ENCODE data around the gene MED27. TPM values are rescaled to one million over a fixed set of nuclear protein-coding genes. Genes with fewer than 3 reads are reported as not detected.
A peak's percentile ranks its signal among the peaks of the same experiment; 100 is the strongest.

Gene MED27
- total and polyA plus RNA-seq, 9 of the 15 experiments (the other 6 are each of a cell fraction or from before 2014, with no cell fraction given): 24.4 to 91.0 (median 36.1) TPM

GRCh38 chr9:131873335-131873734 lies 206.3 kb downstream of the MED27 start:
- Histone ChIP-seq H3K9me1 (ENCODE audit: control insufficient read depth, insufficient read depth, low read length) (no peaks in the 10 kb centered on the region), H3K36me3 (ENCODE audit: control insufficient read depth, insufficient read depth, low read length) (no peaks in the 10 kb centered on the region), H3K9ac (ENCODE audit: insufficient read depth in 1 of 2, low read depth in 2 of 2, low read length in 2 of 2) (no peak overlapping the region), H4K20me1 (replicated peaks; ENCODE audit: control insufficient read depth, insufficient read depth, low read length) (peaks cover 3% of the 10 kb centered on the region; the same call in 1 of the 2 replicates), H3K4me3 (no peak overlapping the region), H2AFZ (ENCODE audit: low read depth, low read length) (no peak overlapping the region), H3K9me3 (replicated peaks; ENCODE audit: control insufficient read depth, insufficient read depth, low read depth, low read length) (no peaks in the 10 kb centered on the region), H3K4me1 (replicated peaks in 1 of 2; ENCODE audit: control insufficient read depth in 2 of 2, insufficient read depth in 2 of 2, low read length in 2 of 2) (peaks cover 0 to 4% of the 10 kb centered on the region in 2 experiments; a peak in 1 of 5 replicates), H3K79me2 (ENCODE audit: control insufficient read depth, insufficient read depth, low read length) (no peaks in the 10 kb centered on the region), H3K4me2 (ENCODE audit: insufficient read depth, low read length) (no peak overlapping the region), H3K27ac (ENCODE audit: extremely low read depth, low read depth, low read length) (no peak overlapping the region), H3K27me3 (ENCODE audit: control insufficient read depth in 2 of 2, insufficient read depth in 2 of 2, low read length in 2 of 2) (no peaks in the 10 kb centered on the region)
- in situ Hi-C loops (cut with MboI): no loop called here
- intact Hi-C loops (cut with micrococcal nuclease): no loop called here
- ATAC-seq (no peak), DNase-seq (ENCODE audit: extremely low read depth in 1 of 4, low spot score in 3 of 4) (no peak), FAIRE-seq (no peak)
- WGBS (ENCODE audit: insufficient coverage, low coverage, missing lambda C conversion rate): 74% methylated on average over 9 of the region's 9 CpGs
- no TSS peak for BruUV-seq (replicated peaks)
- TF ChIP-seq CTBP1 (IDR thresholded peaks at IDR 0.05; ENCODE audit: borderline replicate concordance) (no peak), ZEB2 (IDR thresholded peaks at IDR 0.05) (no peak), ZNF431 (CRISPR knock-in tag; IDR thresholded peaks at IDR 0.05) (no peak), SREBF1 (IDR thresholded peaks at IDR 0.05; ENCODE audit: borderline replicate concordance, low read depth, low read length) (no peak), JUNB (CRISPR knock-in tag; conservative IDR thresholded peaks at IDR 0.05) (no peak)
- ChIA-PET POLR2A (interaction anchor here (0.6 kb wide), 2 partner anchors 97 to 239 kb away, joined by 3 read pairs; no protein-coding TSS in a partner anchor), CTCF (ENCODE audit: low intra/inter-chr PET ratio) (no interaction called here)

DNA sequence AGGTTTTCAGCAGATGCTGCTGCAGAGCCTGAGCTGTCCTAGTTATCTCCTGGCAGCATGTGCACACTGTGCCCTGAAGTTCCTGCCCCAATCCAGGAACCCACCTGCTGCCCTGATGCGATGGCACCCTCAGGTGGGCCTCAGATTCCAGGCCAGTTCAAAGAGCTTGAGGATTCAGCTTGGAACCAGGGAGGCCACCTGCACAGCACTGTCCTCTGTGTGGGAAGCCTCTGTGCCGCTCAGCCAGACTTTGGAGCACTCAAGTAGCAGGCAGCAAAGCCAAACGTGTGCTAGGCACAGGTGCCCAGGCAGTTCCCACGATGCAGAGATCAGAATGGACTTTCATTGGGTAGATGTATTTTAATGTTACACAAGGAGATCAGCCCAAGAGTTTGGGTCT lies 207.0 kb downstream of the MED27 start:
- Histone ChIP-seq H3K79me2 (ENCODE audit: control insufficient read depth, insufficient read depth, low read length) (no peaks in the 10 kb centered on the region), H4K20me1 (replicated peaks; ENCODE audit: control insufficient read depth, insufficient read depth, low read length) (peaks cover 3% of the 10 kb centered on the region; the same call in 1 of the 2 replicates), H3K36me3 (ENCODE audit: control insufficient read depth, insufficient read depth, low read length) (no peaks in the 10 kb centered on the region), H2AFZ (ENCODE audit: low read depth, low read length) (no peak overlapping the region), H3K27me3 (ENCODE audit: control insufficient read depth in 2 of 2, insufficient read depth in 2 of 2, low read length in 2 of 2) (no peaks in the 10 kb centered on the region), H3K4me2 (ENCODE audit: insufficient read depth, low read length) (no peak overlapping the region), H3K9me3 (replicated peaks; ENCODE audit: control insufficient read depth, insufficient read depth, low read depth, low read length) (no peaks in the 10 kb centered on the region), H3K4me3 (no peak overlapping the region), H3K4me1 (replicated peaks in 1 of 2; ENCODE audit: control insufficient read depth in 2 of 2, insufficient read depth in 2 of 2, low read length in 2 of 2) (peaks cover 0 to 4% of the 10 kb centered on the region in 2 experiments; a peak in 1 of 5 replicates), H3K9me1 (ENCODE audit: control insufficient read depth, insufficient read depth, low read length) (no peaks in the 10 kb centered on the region), H3K9ac (ENCODE audit: insufficient read depth in 1 of 2, low read depth in 2 of 2, low read length in 2 of 2) (peak overlapping the region in 1 of 2 experiments; percentile 21; a peak in 1 of 4 replicates), H3K27ac (ENCODE audit: extremely low read depth, low read depth, low read length) (no peak overlapping the region)
- intact Hi-C loops (cut with micrococcal nuclease): no loop called here
- ATAC-seq (no peak), DNase-seq (ENCODE audit: extremely low read depth in 1 of 4, low spot score in 3 of 4) (no peak), FAIRE-seq (no peak)
- CTCF ChIA-PET (ENCODE audit: low intra/inter-chr PET ratio): no interaction called here
- in situ Hi-C loops (cut with MboI): no loop called here
- WGBS (ENCODE audit: insufficient coverage, low coverage, missing lambda C conversion rate): 52% methylated on average over 4 of the region's 4 CpGs
- no TSS peak for BruUV-seq (replicated peaks)
- POLR2A ChIA-PET: no interaction called here
- TF ChIP-seq ELF1 (tag; IDR thresholded peaks at IDR 0.05): no peak
- no peak for TF ChIP-seq MEIS2 (IDR thresholded peaks at IDR 0.05; ENCODE audit: partially characterized antibody)
- no peak for TF ChIP-seq TCF3 (CRISPR knock-in tag; IDR thresholded peaks at IDR 0.05)
- no peak for TF ChIP-seq GABPB1 (CRISPR knock-in tag; IDR thresholded peaks at IDR 0.05)
- TF ChIP-seq GTF2A2 (tag; IDR thresholded peaks at IDR 0.05): no peak
- no peak for TF ChIP-seq ZNF311 (CRISPR knock-in tag; IDR thresholded peaks at IDR 0.05)
- no peak for TF ChIP-seq E2F6 (IDR thresholded peaks at IDR 0.05; ENCODE audit: borderline replicate concordance in 1 of 2, extremely low read depth in 1 of 2, insufficient read depth in 1 of 2, insufficient read length in 1 of 2, low read depth in 1 of 2, low read length in 1 of 2, poor library complexity in 1 of 2, severe bottlenecking in 1 of 2)
- TF ChIP-seq JUNB (CRISPR knock-in tag; conservative IDR thresholded peaks at IDR 0.05): no peak
- no peak for TF ChIP-seq RNF219 (CRISPR knock-in tag; IDR thresholded peaks at IDR 0.05)
- no peak for TF ChIP-seq ZBTB1 (CRISPR knock-in tag; IDR thresholded peaks at IDR 0.05; ENCODE audit: borderline replicate concordance, low read depth)

Measured in K562 (cell line).